ENCODE data around the gene HOOK2. TPM values are rescaled to one million over a fixed set of nuclear protein-coding genes. Genes with fewer than 3 reads are reported as not detected.

HOOK2 gene
- total RNA-seq, 2 donors from 2014 or later, result 54.8 to 72.0 TPM

- Histone ChIP-seq H3K27ac (no peak overlapping the region), H3K9me3 (no peaks in the 10 kb centered on the region), H3K9ac (ENCODE audit: low read depth in 2 of 2, low read length in 2 of 2) (no peak overlapping the region), H3K27me3 (no peaks in the 10 kb centered on the region), H3K36me3 (no peaks in the 10 kb centered on the region), H3K4me3 (no peak overlapping the region), H3K4me1 (peaks cover 7% of the 10 kb centered on the region)
- DNase-seq, result no peak
- intact Hi-C loops (cut with DNase I), result no loop called here
- no peak for TF ChIP-seq CTCF (IDR thresholded peaks at IDR 0.05)
Observed at GRCh38 chr19:12804051-12804450, 28.7 kb upstream of the HOOK2 start.

GRCh38 chr19:12802267-12803106 is 27.1 kb upstream of the HOOK2 start:
- Histone ChIP-seq H3K36me3 (no peaks in the 10 kb centered on the region), H3K4me3 (peak overlapping the region; percentile 68), H3K27ac (peak overlapping the region; percentile 48), H3K9me3 (no peaks in the 10 kb centered on the region), H3K27me3 (no peaks in the 10 kb centered on the region), H3K4me1 (peaks cover 7% of the 10 kb centered on the region), H3K9ac (ENCODE audit: low read depth in 2 of 2, low read length in 2 of 2) (peak overlapping the region; percentile 92 to 99)
- peak; percentile 57 for DNase-seq
- TF ChIP-seq CTCF (IDR thresholded peaks at IDR 0.05), result no peak
- intact Hi-C loops (cut with DNase I), result no loop called here

GRCh38 chr19:12801466-12802266 is 26.3 kb upstream of the HOOK2 start, which contains the start of the genes PRDX2 and THSD8:
Gene PRDX2 (minus strand): TSS chr19:12801800. CDS start chr19:12801261, 539 bp downstream.
Gene THSD8 (plus strand): TSS chr19:12802069. CDS start chr19:12802072, 3 bp downstream.
- peak within 1 kb of the TSS; percentile 68 for H3K4me3 ChIP-seq
- intact Hi-C loops (cut with DNase I), result no loop called here
- H3K9me3 ChIP-seq, result no peaks in the 10 kb centered on the region
- TF ChIP-seq CTCF (IDR thresholded peaks at IDR 0.05), result no peak
- H3K27me3 ChIP-seq, result no peaks in the 10 kb centered on the region
- DNase-seq, result peak; percentile 87
- H3K27ac ChIP-seq, result peak within 1 kb of the TSS; percentile 48
- H3K36me3 ChIP-seq, result no peaks in the 10 kb centered on the region
- H3K4me1 ChIP-seq, result peaks cover under 1% of the 10 kb centered on the region
- H3K9ac ChIP-seq (ENCODE audit: low read depth in 2 of 2, low read length in 2 of 2), result peak within 1 kb of the TSS; percentile 92 to 99

- Histone ChIP-seq H3K27me3 (no peaks in the 10 kb centered on the region), H3K9me3 (no peaks in the 10 kb centered on the region), H3K4me1 (peaks cover 4% of the 10 kb centered on the region), H3K4me3 (peak overlapping the region; percentile 68), H3K9ac (ENCODE audit: low read depth in 2 of 2, low read length in 2 of 2) (peak overlapping the region; percentile 92 to 99), H3K27ac (peak overlapping the region; percentile 48), H3K36me3 (no peaks in the 10 kb centered on the region)
- intact Hi-C loops (cut with DNase I), result no loop called here
- DNase-seq, result peak; percentile 44
- TF ChIP-seq CTCF (IDR thresholded peaks at IDR 0.05), result no peak
Observed at GRCh38 chr19:12800923-12801465, 25.6 kb upstream of the HOOK2 start.

GRCh38 chr19:12800466-12800770 is 25.1 kb upstream of the HOOK2 start:
- intact Hi-C loops (cut with DNase I), result no loop called here
- DNase-seq, result no peak
- H3K27me3 ChIP-seq, result no peaks in the 10 kb centered on the region
- peak overlapping the region; percentile 48 for H3K27ac ChIP-seq
- H3K4me1 ChIP-seq, result peaks cover 8% of the 10 kb centered on the region
- peak overlapping the region; percentile 92 to 99 for H3K9ac ChIP-seq (ENCODE audit: low read depth in 2 of 2, low read length in 2 of 2)
- H3K9me3 ChIP-seq, result no peaks in the 10 kb centered on the region
- no peak for TF ChIP-seq CTCF (IDR thresholded peaks at IDR 0.05)
- peak overlapping the region; percentile 68 for H3K4me3 ChIP-seq
- H3K36me3 ChIP-seq, result no peaks in the 10 kb centered on the region
